Subcutaneous abdominal adipose tissue (tissue), 5 donors: Measurements from ENCODE around the gene OR52I2.

ENCODE experiments used
- H3K27ac ChIP-seq: one replicate; pipeline ENCODE4 v1.7.0; 2013; ENCODE audit warnings: low read depth, mild to moderate bottlenecking, inconsistent platforms, low read length, moderate library complexity
- H3K27me3 ChIP-seq, 5 donors: one replicate each; pipeline ENCODE4 v1.7.0; 2013; ENCODE audit warnings: low read length in 5 of 5, inconsistent platforms in 1 of 5; ENCODE audit not compliant: control insufficient read depth in 5 of 5, insufficient read depth in 4 of 5
- H3K36me3 ChIP-seq, 5 donors: one replicate each; pipeline ENCODE4 v1.7.0; 2013; ENCODE audit warnings: low read length in 5 of 5; ENCODE audit not compliant: control insufficient read depth in 5 of 5, insufficient read depth in 5 of 5
- H3K4me1 ChIP-seq, 5 donors: one replicate each; pipeline ENCODE4 v1.7.0; 2013; ENCODE audit warnings: low read length in 5 of 5, mild to moderate bottlenecking in 3 of 5, moderate library complexity in 1 of 5; ENCODE audit not compliant: control insufficient read depth in 5 of 5, insufficient read depth in 5 of 5
- H3K4me3 ChIP-seq, 5 donors: one replicate each; pipeline ENCODE4 v1.7.0; 2013; ENCODE audit warnings: low read length in 5 of 5, low read depth in 1 of 5
- H3K9ac ChIP-seq, 5 donors: one replicate each; pipeline ENCODE4 v1.7.0; 2013; ENCODE audit warnings: low read length in 5 of 5, mild to moderate bottlenecking in 4 of 5, moderate library complexity in 3 of 5
- H3K9me3 ChIP-seq, 5 donors: one replicate each; pipeline ENCODE4 v1.7.0; 2013; ENCODE audit warnings: low read length in 5 of 5; ENCODE audit not compliant: control insufficient read depth in 5 of 5
- donor health status: healthy.
- donor health status: healthy.
- donor health status: healthy.
- donor health status: healthy.
- donor health status: healthy.

OR52I2 gene

DNA sequence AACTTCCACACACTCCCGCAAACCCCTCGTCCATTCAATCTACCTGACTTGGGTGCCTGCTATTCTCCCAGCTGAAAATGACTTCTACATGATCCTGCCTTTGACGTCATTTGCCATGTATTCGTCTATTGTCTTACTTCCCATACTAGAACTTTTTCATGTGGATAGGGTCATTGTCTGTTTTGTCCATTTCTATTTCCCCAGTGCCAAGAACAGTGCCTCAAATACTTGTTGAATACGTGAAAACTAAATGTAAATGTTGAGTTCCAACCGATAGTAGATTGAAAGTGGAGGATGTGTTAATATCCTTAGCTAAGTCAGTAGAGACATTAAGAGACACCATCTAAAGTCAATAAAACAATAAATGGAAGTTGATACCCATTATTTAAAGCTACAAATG is 25.6 kb downstream of the OR52I2 start:
- peaks cover 0 to 22% (median 20%) of the 10 kb centered on the region in 5 donors for H3K4me1 ChIP-seq
- peak overlapping the region; percentile 71 to 81 (median 75) for H3K4me3 ChIP-seq
- peaks cover 0 to 2% (median 0%) of the 10 kb centered on the region in 5 donors for H3K27me3 ChIP-seq
- no peaks in the 10 kb centered on the region for H3K9me3 ChIP-seq
- H3K9ac ChIP-seq: peak overlapping the region; percentile 12 to 89 (median 85)
- H3K27ac ChIP-seq: peak overlapping the region; percentile 78
- H3K36me3 ChIP-seq: peaks cover 16 to 32% (median 27%) of the 10 kb centered on the region in 5 donors

DNA sequence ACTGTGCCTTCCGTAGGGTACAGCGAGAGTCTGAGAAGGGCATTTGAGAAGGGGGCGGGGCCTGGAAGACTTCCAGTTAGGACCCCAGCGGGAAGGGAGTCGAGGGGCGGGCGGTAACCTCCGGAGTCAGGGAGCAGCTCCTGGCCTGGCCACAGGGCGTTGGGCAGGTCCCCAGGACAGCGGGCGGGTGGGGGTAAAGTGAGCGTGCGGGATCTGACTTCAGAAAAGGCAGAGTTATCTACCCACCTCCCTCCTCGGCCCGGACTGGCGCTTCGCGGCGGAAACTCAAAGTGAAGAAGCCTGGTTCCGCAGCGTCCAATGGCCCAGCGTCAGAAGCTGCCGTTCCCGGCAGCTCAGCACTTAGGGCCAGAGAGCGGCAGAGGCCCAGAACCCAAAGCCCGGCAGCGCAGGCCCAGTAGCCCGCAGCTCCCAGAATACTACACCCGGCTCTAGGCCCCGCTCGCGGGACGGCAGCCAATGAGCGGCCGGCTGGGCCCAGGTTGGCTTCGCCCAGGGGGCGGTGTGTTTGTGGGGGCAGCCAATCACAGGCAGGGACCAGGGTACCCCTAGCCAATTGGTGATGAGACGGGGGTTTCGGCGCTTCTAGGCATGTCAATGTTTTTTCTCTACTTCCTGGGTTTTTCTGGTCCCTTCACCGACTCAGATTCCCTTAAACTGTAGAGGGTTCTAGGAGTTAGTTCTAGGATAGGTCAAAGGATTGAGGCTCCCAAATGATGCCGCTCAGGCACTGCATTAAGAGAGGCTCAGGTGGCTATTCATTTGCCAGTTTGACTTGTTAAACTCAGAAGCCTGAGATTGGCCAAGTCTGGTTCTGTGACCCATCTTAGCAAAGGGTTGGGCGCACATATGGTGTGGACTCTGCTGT is 26.5 kb downstream of the OR52I2 start, which contains the start of gene TRIM68:
Gene TRIM68, minus strand, starts transcription at position 451 of the 886 bp plus-strand sequence. CDS start 2,727 bp downstream, outside the sequence.
- Histone ChIP-seq H3K9me3 (no peaks in the 10 kb centered on the region), H3K4me1 (peaks cover 0 to 22% (median 20%) of the 10 kb centered on the region in 5 donors), H3K36me3 (peaks cover 13 to 23% (median 18%) of the 10 kb centered on the region in 5 donors), H3K27me3 (peaks cover 0 to 2% (median 0%) of the 10 kb centered on the region in 5 donors), H3K27ac (peak within 1 kb of the TSS; percentile 78), H3K4me3 (peak within 1 kb of the TSS; percentile 71 to 81 (median 75)), H3K9ac (peak within 1 kb of the TSS; percentile 64 to 89 (median 85))

DNA sequence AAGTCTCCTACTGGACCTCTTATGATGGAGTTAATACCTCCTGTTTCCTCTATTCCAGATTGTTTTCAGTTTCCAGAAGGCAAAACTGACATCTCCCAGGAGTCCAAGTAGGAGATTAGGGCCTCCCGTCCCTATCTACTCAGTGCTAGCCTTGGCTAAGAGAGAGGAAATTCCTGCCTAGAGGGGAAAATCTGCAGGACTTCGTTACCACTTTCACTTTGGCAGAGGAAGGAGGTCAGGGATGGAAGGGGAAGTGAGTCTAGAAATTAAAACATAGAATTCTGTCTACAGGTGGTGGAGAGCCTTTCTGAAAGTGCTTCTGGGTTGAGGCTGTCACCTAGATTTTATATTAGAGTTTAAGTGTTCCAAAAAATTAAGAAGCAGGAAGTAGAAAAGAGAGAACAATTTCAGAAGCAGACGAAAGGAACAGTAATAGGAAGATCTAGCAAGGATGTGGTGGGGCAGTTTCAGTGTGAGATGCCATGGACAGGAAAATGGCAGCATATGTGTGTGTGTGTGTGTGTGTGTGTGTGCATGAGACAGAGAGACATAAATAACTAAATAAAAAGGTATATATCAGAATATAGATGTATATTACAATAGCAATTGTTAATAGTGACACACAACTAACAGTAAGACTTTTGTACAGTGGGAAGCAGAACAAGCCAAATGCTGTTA is 28.9 kb downstream of the OR52I2 start:
- Histone ChIP-seq H3K27ac (peak overlapping the region; percentile 37), H3K36me3 (no peaks in the 10 kb centered on the region), H3K27me3 (peaks cover 0 to 3% (median 0%) of the 10 kb centered on the region in 5 donors), H3K4me3 (peak overlapping the region in 2 of 5 donors; percentile 33 to 43), H3K4me1 (peaks cover 0 to 22% (median 20%) of the 10 kb centered on the region in 5 donors), H3K9me3 (no peaks in the 10 kb centered on the region), H3K9ac (peak overlapping the region in 1 of 5 donors; percentile 9)

DNA sequence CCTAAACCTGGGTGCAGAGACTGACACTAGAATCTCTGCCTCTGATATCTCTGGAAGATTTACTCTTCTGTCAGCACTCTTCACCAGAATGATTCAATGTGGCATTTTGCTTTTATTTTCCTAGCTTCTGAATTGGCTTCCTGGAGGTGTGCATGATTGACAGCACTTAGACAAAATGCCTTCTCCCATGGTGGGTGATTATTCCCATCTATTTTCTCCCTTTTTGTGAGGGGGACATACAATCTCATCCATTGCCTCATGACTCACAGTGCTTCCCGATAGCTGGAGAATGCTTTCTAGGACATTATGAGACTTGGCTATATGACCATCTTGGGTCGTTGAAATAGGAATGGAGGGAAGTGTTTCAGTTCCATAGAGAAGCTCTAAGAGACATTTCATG is 30.4 kb downstream of the OR52I2 start:
- peaks cover 0 to 15% (median 10%) of the 10 kb centered on the region in 5 donors for H3K4me1 ChIP-seq
- no peak overlapping the region for H3K27ac ChIP-seq

DNA sequence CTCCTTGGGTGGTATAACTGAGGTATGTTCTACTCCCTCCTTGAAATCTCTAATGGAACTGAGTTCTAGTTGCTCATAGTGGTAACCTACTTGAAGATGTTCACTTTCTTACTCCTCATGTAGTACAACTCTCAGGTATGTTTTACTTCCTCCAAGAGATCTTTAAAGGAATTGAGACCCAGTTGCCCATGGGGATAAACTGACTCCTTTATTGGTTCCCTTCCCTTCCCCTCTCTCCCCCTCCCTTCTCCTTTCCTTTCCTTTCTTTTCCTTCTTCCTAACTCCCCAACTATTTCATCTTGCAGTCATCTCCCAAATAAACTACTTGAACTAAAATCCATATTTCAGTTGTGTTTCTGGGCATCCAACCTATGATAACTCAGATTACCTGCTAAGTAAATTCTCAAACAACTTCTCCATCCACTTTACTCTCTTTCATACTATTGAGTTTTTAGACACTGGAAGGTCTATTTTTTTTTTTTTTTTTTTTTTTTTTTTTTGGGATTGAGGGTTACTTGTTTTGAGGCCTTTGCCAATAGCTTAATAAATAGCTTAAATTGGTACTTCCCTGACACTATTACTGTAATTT is 34.4 kb downstream of the OR52I2 start:
- Histone ChIP-seq H3K9ac (no peak overlapping the region), H3K4me3 (no peak overlapping the region), H3K27ac (no peak overlapping the region), H3K36me3 (no peaks in the 10 kb centered on the region), H3K9me3 (no peaks in the 10 kb centered on the region), H3K4me1 (no peaks in the 10 kb centered on the region), H3K27me3 (peaks cover 0 to 7% (median 0%) of the 10 kb centered on the region in 5 donors)

More for the DNA sequence above, 30.4 kb downstream of the OR52I2 start:
- Histone ChIP-seq H3K36me3 (no peaks in the 10 kb centered on the region), H3K9me3 (no peaks in the 10 kb centered on the region), H3K4me3 (no peak overlapping the region), H3K27me3 (peaks cover 0 to 7% (median 0%) of the 10 kb centered on the region in 5 donors), H3K9ac (no peak overlapping the region)

DNA sequence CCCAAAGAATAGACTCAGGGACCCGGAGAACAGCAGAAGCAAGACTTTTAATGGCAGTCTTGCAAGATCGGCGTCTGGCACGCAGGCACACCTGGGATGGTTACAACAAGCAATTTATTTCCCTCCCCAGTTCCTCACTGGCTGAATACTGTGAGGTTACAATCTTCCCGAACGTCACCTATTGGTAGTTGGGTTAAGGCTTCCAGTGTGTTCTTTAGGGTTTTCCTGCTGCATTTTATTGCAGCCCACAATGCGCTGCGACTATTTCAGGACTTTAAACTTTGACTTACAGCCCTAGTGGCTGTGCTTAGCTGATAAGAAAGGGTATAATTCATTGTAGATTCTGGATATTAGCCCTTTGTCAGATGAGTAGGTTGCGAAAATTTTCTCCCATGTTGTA is 38.0 kb downstream of the OR52I2 start:
- Histone ChIP-seq H3K36me3 (no peaks in the 10 kb centered on the region), H3K27me3 (peaks cover 0 to 4% (median 0%) of the 10 kb centered on the region in 5 donors), H3K9ac (no peak overlapping the region), H3K27ac (no peak overlapping the region), H3K4me3 (no peak overlapping the region), H3K9me3 (peaks cover 0 to 8% (median 0%) of the 10 kb centered on the region in 5 donors), H3K4me1 (no peaks in the 10 kb centered on the region)

DNA sequence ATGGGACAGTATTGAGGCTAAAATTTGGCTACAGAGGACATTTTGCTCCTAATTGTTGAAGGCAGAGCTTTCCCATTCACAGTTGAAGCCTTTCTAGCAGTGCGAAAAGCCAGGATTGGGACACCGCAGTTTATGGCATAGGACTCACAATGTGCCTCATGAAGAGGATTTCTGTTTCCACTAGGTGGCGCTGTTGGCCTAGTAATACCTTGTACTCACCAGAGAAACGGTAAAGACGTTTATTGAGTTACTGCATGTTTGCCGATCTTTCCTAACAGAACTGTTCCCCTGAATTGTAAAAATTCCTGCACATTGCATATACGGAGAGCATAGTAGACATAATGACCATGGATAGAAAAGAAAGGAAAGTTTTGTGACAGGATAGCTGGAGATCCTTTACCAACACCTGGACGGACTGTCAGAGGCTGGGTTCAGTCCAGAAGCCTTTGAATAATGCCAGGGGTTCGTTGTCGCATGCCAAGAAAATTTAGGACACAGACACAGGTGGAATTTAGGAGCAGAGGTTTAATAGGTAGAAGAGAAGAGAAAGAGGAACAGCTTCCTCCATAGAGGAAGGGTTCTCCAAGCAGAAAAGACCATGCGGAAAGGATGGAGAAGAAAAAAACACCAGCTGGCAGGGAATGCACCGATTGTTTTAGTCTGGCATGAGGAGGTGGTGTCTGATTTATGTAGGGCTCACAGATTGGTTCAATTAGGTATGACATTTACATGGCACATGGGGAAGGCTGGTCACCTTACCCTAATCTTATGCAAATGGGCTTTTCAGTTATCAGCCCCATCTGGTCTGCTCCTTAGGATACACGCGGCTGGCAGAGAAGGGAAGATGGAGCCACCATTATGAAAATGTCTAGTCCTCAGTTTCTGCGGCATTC is 44.9 kb downstream of the OR52I2 start:
- H3K36me3 ChIP-seq: no peaks in the 10 kb centered on the region
- no peak overlapping the region for H3K9ac ChIP-seq
- H3K9me3 ChIP-seq: peaks cover 6 to 24% (median 11%) of the 10 kb centered on the region in 5 donors
- peak overlapping the region in 1 of 5 donors; percentile 12 for H3K4me3 ChIP-seq
- no peaks in the 10 kb centered on the region for H3K4me1 ChIP-seq
- H3K27me3 ChIP-seq: no peaks in the 10 kb centered on the region
- no peak overlapping the region for H3K27ac ChIP-seq

DNA sequence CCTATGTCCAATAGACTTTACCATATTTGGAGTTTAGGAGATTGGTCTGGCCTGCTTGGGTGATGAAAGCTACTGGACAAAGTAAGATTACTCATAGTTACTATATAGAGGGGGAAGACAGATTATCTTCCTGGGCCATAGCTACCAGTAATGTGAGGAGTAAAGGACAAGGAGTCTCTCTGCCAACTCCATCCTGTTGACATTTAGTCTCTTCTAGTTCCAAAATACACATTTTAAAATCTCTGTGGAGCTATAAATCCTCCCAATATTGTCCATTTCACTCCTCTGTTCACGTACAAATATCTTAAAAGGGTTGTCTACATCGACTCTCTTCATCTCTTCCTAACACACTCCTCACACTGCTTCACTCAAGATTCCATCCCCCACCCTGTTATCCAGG is 54.6 kb downstream of the OR52I2 start:
- Histone ChIP-seq H3K27me3 (peaks cover 0 to 4% (median 0%) of the 10 kb centered on the region in 5 donors), H3K36me3 (no peaks in the 10 kb centered on the region), H3K4me1 (peaks cover 0 to 14% (median 7%) of the 10 kb centered on the region in 5 donors), H3K4me3 (no peak overlapping the region), H3K9me3 (no peaks in the 10 kb centered on the region), H3K9ac (no peak overlapping the region), H3K27ac (no peak overlapping the region)
